HepG2 (cell line): ENCODE results near the gene TRMT2A. TPM values are rescaled to one million over a fixed set of nuclear protein-coding genes. Genes with fewer than 3 reads are reported as not detected.

Experiments used
- ATAC-seq: fragments of 200-7000 bp; cut with Tn5 transposase; 3 replicates; pipeline ENCODE4 v1.9.1; 2020; ENCODE audit warnings: mild to moderate bottlenecking, moderate library complexity
- BruUV-seq: library from RNA; stranded (reverse); fragments of 400-500 nt; replicated peaks from 2 replicates; lab custom pipeline; 2021; lab: Mats Ljungman, UMichigan
- CTCF ChIA-PET: fragments of 300-600 bp; formaldehyde crosslinking; extraction: SDS; loops from one replicate; lab custom pipeline; 2021; ENCODE audit warnings: low total read pairs, inconsistent platforms, low intra/inter-chr PET ratio; lab: Yijun Ruan, JAX
- POLR2A ChIA-PET: fragments of 350-600 bp; sonication (Branson Sonifier 250); formaldehyde crosslinking; loops from one replicate; lab custom pipeline; 2020; ENCODE audit warnings: antibody characterized with exemption, inconsistent platforms; lab: Yijun Ruan, JAX
- DNase-seq: peaks from one replicate; pipeline ENCODE4 v3.0.0-alpha.2; 2015; ENCODE audit warnings: low spot score
- FAIRE-seq: peaks from 3 replicates; lab custom pipeline; 2011; peaks lifted over from hg19 to GRCh38; lab: Jason Lieb, UNC
- H2AFZ ChIP-seq: one replicate; pipeline ENCODE4 v1.6.1; 2011; ENCODE audit warnings: low read length, inconsistent platforms
- H3K27ac ChIP-seq: fragments of 300-600 bp; 3 replicates; pipeline ENCODE4 v1.8.0; 2011; ENCODE audit warnings: mixed run types, mild to moderate bottlenecking, mixed read lengths, low read length, inconsistent platforms; ENCODE audit not compliant: insufficient read depth; ENCODE audit errors: extremely low read length
- H3K27me3 ChIP-seq, 2 experiments: fragments of 200-600 bp in 1 of 2; 2 replicates in 1 of 2; 3 replicates in 1 of 2; pipeline versions ENCODE4 v1.6.0 to v1.8.0; 2011; ENCODE audit warnings: low read length in 2 of 2, mild to moderate bottlenecking in 2 of 2, moderate library complexity in 2 of 2, inconsistent platforms in 1 of 2; ENCODE audit not compliant: insufficient read depth in 2 of 2, control insufficient read depth in 1 of 2
- H3K36me3 ChIP-seq, 2 experiments: fragments of 200-600 bp in 1 of 2; replicated peaks in 1 of 2; 2 replicates in 1 of 2; 3 replicates in 1 of 2; pipeline versions ENCODE4 v1.5.1 to v1.8.0; 2011; ENCODE audit warnings: low read length in 2 of 2, inconsistent platforms in 1 of 2; ENCODE audit not compliant: insufficient read depth in 2 of 2, control insufficient read depth in 1 of 2
- H3K4me1 ChIP-seq: 2 replicates; pipeline ENCODE4 v1.5.1; 2012; ENCODE audit warnings: low read length, inconsistent platforms; ENCODE audit not compliant: insufficient read depth
- H3K4me2 ChIP-seq: 2 replicates; pipeline ENCODE4 v1.6.0; 2011; ENCODE audit warnings: low read depth, low read length, inconsistent platforms
- H3K4me3 ChIP-seq, 3 experiments: fragments of 200-600 bp in 1 of 3; sonication (generic), shearing (Covaris generic) in 1 of 3; replicated peaks in 1 of 3; 2 replicates each; pipeline ENCODE4 v1.5.1; 2011 to 2016; ENCODE audit warnings: low read length in 3 of 3, inconsistent platforms in 2 of 3, low read depth in 2 of 3, mild to moderate bottlenecking in 2 of 3, control low read depth in 1 of 3, mixed read lengths in 1 of 3; ENCODE audit not compliant: insufficient read depth in 1 of 3
- H3K79me2 ChIP-seq: one replicate; pipeline ENCODE4 v1.6.1; 2011; ENCODE audit warnings: low read length, inconsistent platforms; ENCODE audit not compliant: insufficient read depth
- H3K9ac ChIP-seq: 2 replicates; pipeline ENCODE4 v1.6.0; 2011; ENCODE audit warnings: mild to moderate bottlenecking, low read depth, low read length, inconsistent platforms; ENCODE audit not compliant: insufficient read depth
- H3K9me3 ChIP-seq: 2 replicates; pipeline ENCODE4 v1.5.1; 2012; ENCODE audit warnings: mild to moderate bottlenecking, low read length
- H4K20me1 ChIP-seq: 2 replicates; pipeline ENCODE4 v1.6.0; 2011; ENCODE audit warnings: inconsistent platforms, mild to moderate bottlenecking, low read length, moderate library complexity; ENCODE audit not compliant: insufficient read depth
- CENPT ChIP-seq: sonication (generic); formaldehyde crosslinking; IDR thresholded peaks from 2 replicates; pipeline ENCODE4 v1.8.0; 2022; ENCODE audit warnings: low read depth, mild to moderate bottlenecking, moderate library complexity, missing genetic modification reagents
- ELF3 ChIP-seq: IDR thresholded peaks from 2 replicates; pipeline ENCODE4 v1.6.1; 2016; ENCODE audit warnings: missing genetic modification reagents, missing compliant biosample characterization
- MAX ChIP-seq: IDR thresholded peaks from 2 replicates; pipeline ENCODE4 v1.6.1; 2012; ENCODE audit warnings: inconsistent platforms
- NRL ChIP-seq: sonication (generic); formaldehyde crosslinking; IDR thresholded peaks from 2 replicates; pipeline ENCODE4 v1.5.0; 2020; ENCODE audit warnings: missing genetic modification reagents, mild to moderate bottlenecking, moderate library complexity, borderline replicate concordance
- PAF1 ChIP-seq: IDR thresholded peaks from 2 replicates; pipeline ENCODE4 v1.6.1; 2016; ENCODE audit warnings: missing genetic modification reagents, missing compliant biosample characterization
- SUZ12 ChIP-seq: fragments of 150-350 bp; IDR thresholded peaks from 2 replicates; pipeline ENCODE4 v1.6.1; 2014; ENCODE audit warnings: low read depth, low read length
- ZFP36L2 ChIP-seq: sonication (generic); formaldehyde crosslinking; IDR thresholded peaks from 2 replicates; pipeline ENCODE4 v1.4.0; 2020; ENCODE audit warnings: missing genetic modification reagents
- ZIK1 ChIP-seq: sonication (generic); formaldehyde crosslinking; IDR thresholded peaks from 2 replicates; pipeline ENCODE4 v1.5.0; 2020; ENCODE audit warnings: mild to moderate bottlenecking, low read depth, missing genetic modification reagents, borderline replicate concordance
- ZNF761 ChIP-seq: sonication (generic); formaldehyde crosslinking; conservative IDR thresholded peaks from 2 replicates; pipeline ENCODE4 v1.4.0; 2020; ENCODE audit warnings: mild to moderate bottlenecking, missing genetic modification reagents
- ZNF772 ChIP-seq: sonication (generic); formaldehyde crosslinking; IDR thresholded peaks from 2 replicates; pipeline ENCODE4 v1.5.0; 2020; ENCODE audit warnings: mild to moderate bottlenecking, missing genetic modification reagents
- ZNF792 ChIP-seq: IDR thresholded peaks from 2 replicates; pipeline ENCODE4 v1.6.1; 2016
- WGBS: methylation state at CpG from one replicate; pipeline ENCODE4 v1.1.6; 2017; ENCODE audit warnings: low lambda C conversion rate; 5-methylcytosine and 5-hydroxymethylcytosine counted together
- in situ Hi-C: cut with HindIII; loops from 2 replicates; pipeline ENCODE4 v1.10.0; 2017; ENCODE audit warnings: low pct_unique_long_range_greater_than_20kb; ENCODE audit not compliant: extremely low pct_ligation_motif_present
- intact Hi-C: fragments of 100-400 bp; cut with micrococcal nuclease; formaldehyde crosslinking; loops from one replicate; pipeline ENCODE4 v1.10.0; 2022; ENCODE audit not compliant: unreplicated experiment
- polyA plus RNA-seq, 8 experiments: library from polyadenylated mRNA; depleted of rRNA in 3 of 8; stranded (reverse) in 7 of 8; unstranded in 1 of 8; fragments of >200 nt; fragmentation: Illumina TruSeq in 4 of 8; extraction: Trizol in 4 of 8; gene quantifications; 2 replicates each; pipeline versions ENCODE4 v1.2.1 to v1.2.3, GENCODE V29; 2011 to 2016; ENCODE audit warnings: low read depth in 4 of 8, missing spikeins in 1 of 8, mixed read lengths in 1 of 8; ENCODE audit not compliant: insufficient read depth in 1 of 8
- total RNA-seq, 5 experiments: library from RNA; depleted of rRNA; stranded (reverse); fragments of >200 nt; fragmentation: Illumina TruSeq; extraction: Trizol; gene quantifications; 2 replicates each; pipeline ENCODE4 v1.2.3, GENCODE V29; 2016; ENCODE audit warnings: low read depth in 1 of 5
- TF ChIP-seq, protein P1 (sequence below): sonication (generic); formaldehyde crosslinking; IDR thresholded peaks from 2 replicates; pipeline ENCODE4 v1.4.0; 2020; ENCODE audit warnings: mild to moderate bottlenecking, missing genetic modification reagents
- TF ChIP-seq, protein P2 (sequence below): IDR thresholded peaks from 2 replicates; pipeline ENCODE4 v1.6.1; 2016; ENCODE audit warnings: mild to moderate bottlenecking
- TF ChIP-seq, protein P3 (sequence below): sonication (generic); formaldehyde crosslinking; IDR thresholded peaks from 2 replicates; pipeline ENCODE4 v1.4.0; 2020; ENCODE audit warnings: missing genetic modification reagents

Gene TRMT2A
- total and polyA plus RNA-seq, 2 of the 13 experiments (the other 11 are each of a cell fraction or from before 2014, with no cell fraction given), result 24.0 to 30.3 TPM

DNA sequence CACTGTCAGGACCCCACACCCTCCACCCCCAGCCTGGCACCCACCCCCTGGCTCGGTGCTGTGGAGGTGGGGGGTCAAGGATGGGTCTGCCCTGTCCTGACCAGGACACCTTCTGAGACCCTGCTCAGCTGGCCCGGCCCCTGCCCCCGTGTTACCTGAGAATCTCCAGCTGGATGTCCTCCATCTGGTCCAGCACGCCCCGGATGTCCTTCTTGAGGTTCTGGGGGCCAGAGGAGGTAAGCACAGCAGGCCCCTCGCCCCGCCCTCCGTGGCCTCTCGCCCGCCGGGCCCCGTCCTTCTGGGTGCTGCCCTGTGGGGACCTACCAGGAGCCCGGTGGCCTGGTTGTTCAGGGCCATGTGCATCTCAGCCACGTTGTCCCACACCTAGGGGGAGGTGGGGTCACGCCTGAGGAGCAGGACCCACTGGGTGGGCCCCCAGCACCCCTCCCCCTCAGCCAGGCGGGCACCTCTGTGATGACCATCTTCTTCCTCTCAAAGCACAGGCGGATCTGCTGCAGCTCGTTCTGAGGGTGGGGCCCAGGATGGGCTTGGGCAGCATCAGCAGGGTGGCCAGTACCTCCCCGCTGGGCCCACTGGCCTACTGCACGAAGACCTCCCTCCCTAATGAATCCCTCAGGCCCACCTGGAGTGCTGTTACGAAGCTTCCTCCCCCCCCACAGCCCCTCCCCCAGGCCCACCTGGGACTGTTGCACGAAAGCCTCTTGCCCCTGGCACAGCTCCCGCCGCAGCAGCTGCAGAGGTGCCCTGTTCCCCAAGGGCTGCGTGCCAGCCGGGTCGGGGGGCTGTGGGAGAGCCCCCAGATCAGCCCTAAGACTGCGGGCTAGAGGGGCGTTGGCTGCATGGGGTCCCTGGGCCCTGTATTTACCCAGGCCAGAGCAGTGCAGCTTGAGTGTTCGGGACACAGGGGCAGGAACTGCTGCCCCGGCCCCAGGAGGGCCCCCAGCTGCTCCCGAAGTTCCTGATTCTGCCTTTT, 32.5 kb upstream of the TRMT2A start:
- DNase-seq, result no peak
- no peak overlapping the region for H3K27ac ChIP-seq
- H3K9ac ChIP-seq, result no peak overlapping the region
- 0 out of 2 replicates have a peak, but pooled peaks cover 12% of the 10 kb centered on the region for H3K4me1 ChIP-seq
- no peak for ATAC-seq
- no peak for FAIRE-seq
- no peak overlapping the region for H3K4me3 ChIP-seq
- in situ Hi-C loops (loop anchor here (10.0 to 25.0 kb wide), 2 partner anchors 85 to 1187 kb away; no protein-coding TSS in a partner anchor), intact Hi-C loops (no loop called here)
- no peaks in the 10 kb centered on the region for H3K9me3 ChIP-seq
- no peak overlapping the region for H2AFZ ChIP-seq
- no peak overlapping the region for H3K4me2 ChIP-seq
- no peaks in the 10 kb centered on the region for H3K79me2 ChIP-seq
- no TSS peak for BruUV-seq
- WGBS, result 35% methylated on average over 4 of the region's 32 CpGs
- no peaks in the 10 kb centered on the region for H4K20me1 ChIP-seq
- ChIA-PET POLR2A (no interaction called here), CTCF (no interaction called here)
- peaks cover 8 to 23% of the 10 kb centered on the region in 2 experiments for H3K27me3 ChIP-seq
- no peaks in the 10 kb centered on the region for H3K36me3 ChIP-seq
- TF ChIP-seq ZFP36L2 (CRISPR knock-in tag) (no peak), ZNF792 (CRISPR knock-in tag) (no peak), ZIK1 (CRISPR knock-in tag) (no peak), MAX (no peak), ZNF761 (CRISPR knock-in tag) (no peak), ZNF772 (CRISPR knock-in tag) (no peak), PAF1 (no peak), CENPT (CRISPR knock-in tag) (no peak), ELF3 (CRISPR knock-in tag) (no peak), SUZ12 (no peak), NRL (CRISPR knock-in tag) (no peak)
- TF ChIP-seq, protein P1, sequence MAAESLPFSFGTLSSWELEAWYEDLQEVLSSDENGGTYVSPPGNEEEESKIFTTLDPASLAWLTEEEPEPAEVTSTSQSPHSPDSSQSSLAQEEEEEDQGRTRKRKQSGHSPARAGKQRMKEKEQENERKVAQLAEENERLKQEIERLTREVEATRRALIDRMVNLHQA, result no peak
- TF ChIP-seq, protein P2, sequence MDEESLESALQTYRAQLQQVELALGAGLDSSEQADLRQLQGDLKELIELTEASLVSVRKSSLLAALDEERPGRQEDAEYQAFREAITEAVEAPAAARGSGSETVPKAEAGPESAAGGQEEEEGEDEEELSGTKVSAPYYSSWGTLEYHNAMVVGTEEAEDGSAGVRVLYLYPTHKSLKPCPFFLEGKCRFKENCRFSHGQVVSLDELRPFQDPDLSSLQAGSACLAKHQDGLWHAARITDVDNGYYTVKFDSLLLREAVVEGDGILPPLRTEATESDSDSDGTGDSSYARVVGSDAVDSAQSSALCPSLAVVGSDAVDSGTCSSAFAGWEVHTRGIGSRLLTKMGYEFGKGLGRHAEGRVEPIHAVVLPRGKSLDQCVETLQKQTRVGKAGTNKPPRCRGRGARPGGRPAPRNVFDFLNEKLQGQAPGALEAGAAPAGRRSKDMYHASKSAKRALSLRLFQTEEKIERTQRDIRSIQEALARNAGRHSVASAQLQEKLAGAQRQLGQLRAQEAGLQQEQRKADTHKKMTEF (CRISPR knock-in tag), result no peak
- TF ChIP-seq, protein P3, sequence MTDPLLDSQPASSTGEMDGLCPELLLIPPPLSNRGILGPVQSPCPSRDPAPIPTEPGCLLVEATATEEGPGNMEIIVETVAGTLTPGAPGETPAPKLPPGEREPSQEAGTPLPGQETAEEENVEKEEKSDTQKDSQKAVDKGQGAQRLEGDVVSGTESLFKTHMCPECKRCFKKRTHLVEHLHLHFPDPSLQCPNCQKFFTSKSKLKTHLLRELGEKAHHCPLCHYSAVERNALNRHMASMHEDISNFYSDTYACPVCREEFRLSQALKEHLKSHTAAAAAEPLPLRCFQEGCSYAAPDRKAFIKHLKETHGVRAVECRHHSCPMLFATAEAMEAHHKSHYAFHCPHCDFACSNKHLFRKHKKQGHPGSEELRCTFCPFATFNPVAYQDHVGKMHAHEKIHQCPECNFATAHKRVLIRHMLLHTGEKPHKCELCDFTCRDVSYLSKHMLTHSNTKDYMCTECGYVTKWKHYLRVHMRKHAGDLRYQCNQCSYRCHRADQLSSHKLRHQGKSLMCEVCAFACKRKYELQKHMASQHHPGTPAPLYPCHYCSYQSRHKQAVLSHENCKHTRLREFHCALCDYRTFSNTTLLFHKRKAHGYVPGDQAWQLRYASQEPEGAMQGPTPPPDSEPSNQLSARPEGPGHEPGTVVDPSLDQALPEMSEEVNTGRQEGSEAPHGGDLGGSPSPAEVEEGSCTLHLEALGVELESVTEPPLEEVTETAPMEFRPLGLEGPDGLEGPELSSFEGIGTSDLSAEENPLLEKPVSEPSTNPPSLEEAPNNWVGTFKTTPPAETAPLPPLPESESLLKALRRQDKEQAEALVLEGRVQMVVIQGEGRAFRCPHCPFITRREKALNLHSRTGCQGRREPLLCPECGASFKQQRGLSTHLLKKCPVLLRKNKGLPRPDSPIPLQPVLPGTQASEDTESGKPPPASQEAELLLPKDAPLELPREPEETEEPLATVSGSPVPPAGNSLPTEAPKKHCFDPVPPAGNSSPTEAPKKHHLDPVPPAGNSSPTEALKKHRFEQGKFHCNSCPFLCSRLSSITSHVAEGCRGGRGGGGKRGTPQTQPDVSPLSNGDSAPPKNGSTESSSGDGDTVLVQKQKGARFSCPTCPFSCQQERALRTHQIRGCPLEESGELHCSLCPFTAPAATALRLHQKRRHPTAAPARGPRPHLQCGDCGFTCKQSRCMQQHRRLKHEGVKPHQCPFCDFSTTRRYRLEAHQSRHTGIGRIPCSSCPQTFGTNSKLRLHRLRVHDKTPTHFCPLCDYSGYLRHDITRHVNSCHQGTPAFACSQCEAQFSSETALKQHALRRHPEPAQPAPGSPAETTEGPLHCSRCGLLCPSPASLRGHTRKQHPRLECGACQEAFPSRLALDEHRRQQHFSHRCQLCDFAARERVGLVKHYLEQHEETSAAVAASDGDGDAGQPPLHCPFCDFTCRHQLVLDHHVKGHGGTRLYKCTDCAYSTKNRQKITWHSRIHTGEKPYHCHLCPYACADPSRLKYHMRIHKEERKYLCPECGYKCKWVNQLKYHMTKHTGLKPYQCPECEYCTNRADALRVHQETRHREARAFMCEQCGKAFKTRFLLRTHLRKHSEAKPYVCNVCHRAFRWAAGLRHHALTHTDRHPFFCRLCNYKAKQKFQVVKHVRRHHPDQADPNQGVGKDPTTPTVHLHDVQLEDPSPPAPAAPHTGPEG (CRISPR knock-in tag), result no peak
